Colon (tissue), 2 donors: ENCODE results near the gene ZFX.
A peak's percentile ranks its signal among the peaks of the same experiment; 100 is the strongest.
"Not testable (repeated sequence)": the region's sequence is repeated elsewhere in the genome, so short reads cannot be mapped to it uniquely, and the experiment has no call there.

ENCODE experiments used
- FAIRE-seq: peaks from 2 replicates; lab custom pipeline; 2012; peaks lifted over from hg19 to GRCh38; lab: Jason Lieb, UNC
- donor health status: control.
- donor health status: control.

ZFX gene

GRCh38 chrX:24153178-24153795 lies 3.8 kb downstream of the ZFX start:
- peak; percentile 84 for FAIRE-seq

DNA sequence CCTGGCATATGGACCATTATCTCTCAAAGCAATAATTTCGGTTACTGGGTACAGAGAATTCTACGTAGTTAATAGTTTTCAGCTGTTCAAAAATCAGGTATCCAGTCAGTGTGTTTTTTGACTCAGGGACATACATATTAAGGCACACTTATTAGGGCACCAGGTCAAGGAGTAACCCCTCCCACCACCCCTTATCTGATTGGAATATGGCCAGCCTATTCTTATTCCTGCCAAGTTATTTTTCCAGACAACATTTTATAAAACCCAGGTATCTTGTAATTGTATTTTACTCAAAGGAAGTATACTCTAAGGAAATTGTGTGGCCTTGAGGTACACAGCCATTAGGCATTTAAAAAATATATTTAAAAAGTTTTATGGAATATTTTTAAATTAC lies 4.3 kb downstream of the ZFX start:
- FAIRE-seq = no peak

- FAIRE-seq = no peak
These were observed 5.0 kb downstream of the ZFX start for GRCh38 chrX:24154490-24155034.

DNA sequence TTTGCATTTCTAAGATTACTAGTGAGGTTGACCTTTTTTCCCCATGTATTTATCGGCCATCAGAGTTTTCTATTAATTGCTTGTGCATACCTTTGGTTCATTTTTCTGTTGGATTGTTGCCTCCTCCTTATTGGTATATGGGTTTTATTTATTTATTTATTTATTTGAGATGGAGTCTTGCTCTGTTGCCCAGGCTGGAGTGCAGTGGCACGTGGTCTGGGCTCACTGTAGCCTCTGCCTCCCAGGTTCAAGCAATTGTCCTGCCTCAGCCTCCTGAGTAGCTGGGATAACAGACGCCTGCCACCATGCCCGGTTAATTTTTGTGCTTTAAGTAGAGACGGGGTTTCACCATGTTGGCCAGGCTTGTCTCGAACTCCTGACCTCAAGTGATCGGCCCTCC lies 6.2 kb downstream of the ZFX start:
- not testable (repeated sequence) for FAIRE-seq

GRCh38 chrX:24156177-24156576 lies 6.6 kb downstream of the ZFX start:
- no peak for FAIRE-seq

- no peak for FAIRE-seq
These were observed 9.4 kb downstream of the ZFX start for GRCh38 chrX:24158881-24159280.

DNA sequence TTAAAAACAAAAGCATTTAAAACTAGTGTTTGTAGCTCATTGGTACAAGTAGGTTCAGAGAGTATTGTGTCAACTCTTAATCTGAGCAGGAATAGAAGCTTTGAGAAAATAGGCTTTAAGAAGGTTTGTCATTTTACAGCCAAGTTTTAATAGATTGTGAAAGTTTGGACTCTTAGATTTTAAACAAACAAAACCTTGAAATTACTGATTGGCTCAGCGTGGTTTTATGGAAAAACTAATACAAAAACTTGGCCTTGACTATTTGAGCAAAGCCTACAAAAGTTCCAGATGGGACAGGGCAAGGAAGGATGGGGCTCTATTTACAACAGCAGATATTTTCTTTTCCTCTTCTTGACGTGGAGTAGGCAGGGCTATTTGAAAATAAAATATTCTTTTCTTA lies 16.5 kb downstream of the ZFX start:
- FAIRE-seq = peak; percentile 86

DNA sequence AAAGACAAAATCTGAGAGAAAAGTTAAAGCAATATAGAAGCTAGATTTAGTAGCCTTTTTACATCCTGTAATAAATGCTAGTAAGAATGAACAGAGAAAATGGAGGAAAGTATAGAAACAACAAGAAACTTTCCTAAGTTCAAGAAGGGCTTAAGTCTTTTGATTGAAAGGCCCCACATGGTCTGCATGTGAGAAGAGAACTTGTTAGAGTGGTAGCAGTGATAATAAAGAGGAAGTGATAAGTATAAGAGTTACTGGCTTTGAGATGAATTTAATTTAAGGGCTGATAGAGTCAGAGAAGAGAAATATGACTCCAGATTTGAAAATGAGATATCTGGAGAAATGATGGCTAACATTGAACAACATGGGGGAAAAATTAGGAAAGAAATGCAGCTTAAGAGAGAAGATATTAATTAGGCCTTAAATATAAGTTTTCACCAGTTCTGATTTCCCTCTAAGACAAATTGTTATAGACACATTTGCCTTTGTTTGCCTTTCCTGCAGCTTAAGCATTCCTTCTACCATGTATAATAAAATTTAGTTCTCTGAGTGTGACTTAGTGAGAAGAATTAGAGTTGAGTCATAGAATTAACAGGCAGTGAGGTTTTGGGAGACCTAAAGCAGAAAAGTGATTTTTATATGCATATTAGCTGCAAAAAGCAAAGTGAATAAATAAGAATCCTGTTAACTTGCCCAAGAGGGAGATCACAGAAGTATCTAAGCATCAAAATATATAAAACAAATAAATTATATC lies 18.4 kb downstream of the ZFX start:
- no peak for FAIRE-seq

GRCh38 chrX:24168807-24169206 lies 19.3 kb downstream of the ZFX start:
- no peak for FAIRE-seq

DNA sequence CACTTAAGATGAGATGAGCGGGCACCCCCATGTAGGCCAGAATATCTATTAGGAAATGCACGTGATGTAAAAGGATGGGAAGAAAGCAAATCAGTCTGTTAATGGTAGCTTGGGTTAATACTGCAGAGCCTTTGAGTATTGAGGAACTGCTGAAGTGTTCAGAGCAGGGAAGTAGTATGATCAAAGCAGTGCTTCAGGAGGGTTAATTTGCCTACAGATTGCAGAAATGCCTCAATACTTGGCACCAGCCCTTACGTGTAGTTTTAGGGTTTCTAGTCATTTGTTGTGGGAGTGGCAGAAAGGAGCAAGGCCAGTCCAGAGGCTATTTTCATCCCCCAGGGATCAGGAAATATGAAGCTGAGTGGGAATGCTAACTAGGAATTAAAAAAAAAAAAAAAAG lies 19.7 kb downstream of the ZFX start:
- FAIRE-seq = no peak

- no peak for FAIRE-seq
These were observed 23.8 kb downstream of the ZFX start for GRCh38 chrX:24173115-24173847.

- no peak for FAIRE-seq
These were observed 25.7 kb downstream of the ZFX start for GRCh38 chrX:24175276-24175675.

- no peak for FAIRE-seq
These were observed 28.9 kb downstream of the ZFX start for GRCh38 chrX:24178441-24178840.

GRCh38 chrX:24184018-24184417 lies 34.5 kb downstream of the ZFX start:
- FAIRE-seq = no peak

- no peak for FAIRE-seq
These were observed 37.0 kb downstream of the ZFX start for GRCh38 chrX:24186483-24186882.

- no peak for FAIRE-seq
These were observed 37.5 kb downstream of the ZFX start for GRCh38 chrX:24186986-24187385.

- no peak for FAIRE-seq
These were observed 40.0 kb downstream of the ZFX start for GRCh38 chrX:24189490-24189889.

DNA sequence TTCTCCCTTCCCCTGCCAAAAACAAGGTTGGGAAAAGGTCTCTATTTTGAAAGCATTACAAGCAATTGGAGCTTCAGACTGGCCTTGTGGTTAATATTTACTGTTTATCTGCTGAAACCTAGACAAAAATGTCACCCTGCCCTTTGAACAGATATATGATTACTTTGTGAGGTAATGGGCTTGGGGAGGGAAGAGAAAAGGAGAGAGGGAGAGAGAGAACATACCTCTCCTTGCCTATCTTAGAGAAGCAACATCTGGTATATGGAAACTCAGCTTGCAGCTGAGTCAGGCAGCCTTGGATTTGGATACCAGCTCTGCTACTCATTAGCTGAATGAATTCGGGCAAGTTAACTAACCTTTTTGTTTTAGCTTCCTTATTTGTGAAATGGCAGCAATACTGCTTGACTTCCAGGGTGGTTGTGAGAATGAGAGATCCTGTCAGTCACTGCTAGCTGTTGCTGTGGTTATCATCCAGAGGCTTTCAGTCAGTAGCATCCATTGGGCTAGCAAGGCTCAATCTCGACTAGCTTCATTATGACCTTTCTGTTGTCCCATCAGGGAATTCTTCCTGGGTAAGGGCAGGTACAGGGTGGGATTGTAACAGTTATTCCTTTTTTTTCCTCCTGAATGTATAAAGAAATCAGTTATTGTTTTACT lies 41.1 kb downstream of the ZFX start:
- FAIRE-seq = no peak

GRCh38 chrX:24196509-24196908 lies 47.0 kb downstream of the ZFX start:
- FAIRE-seq = no peak

- FAIRE-seq = no peak
These were observed 48.6 kb downstream of the ZFX start for GRCh38 chrX:24198101-24198500.

DNA sequence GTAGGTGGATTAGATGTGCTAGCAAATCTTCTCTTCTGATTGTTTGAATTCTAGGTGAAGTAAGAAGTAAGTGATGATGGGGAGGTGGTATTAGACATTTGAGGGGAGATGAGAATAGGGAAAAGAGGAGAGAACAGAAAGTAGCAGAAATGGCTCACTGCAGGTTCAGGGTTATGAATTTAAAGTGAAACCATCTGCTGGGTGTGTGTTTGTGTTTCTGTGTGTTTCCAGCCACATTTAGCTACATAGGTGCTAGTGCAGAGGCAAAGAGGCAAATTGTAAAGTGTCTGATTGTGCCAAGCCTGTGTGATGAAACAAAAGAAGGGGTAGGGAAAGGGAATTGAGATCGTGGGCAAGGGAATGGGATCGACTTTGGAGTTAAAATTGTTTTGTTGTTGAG lies 50.6 kb downstream of the ZFX start:
- no peak for FAIRE-seq

DNA sequence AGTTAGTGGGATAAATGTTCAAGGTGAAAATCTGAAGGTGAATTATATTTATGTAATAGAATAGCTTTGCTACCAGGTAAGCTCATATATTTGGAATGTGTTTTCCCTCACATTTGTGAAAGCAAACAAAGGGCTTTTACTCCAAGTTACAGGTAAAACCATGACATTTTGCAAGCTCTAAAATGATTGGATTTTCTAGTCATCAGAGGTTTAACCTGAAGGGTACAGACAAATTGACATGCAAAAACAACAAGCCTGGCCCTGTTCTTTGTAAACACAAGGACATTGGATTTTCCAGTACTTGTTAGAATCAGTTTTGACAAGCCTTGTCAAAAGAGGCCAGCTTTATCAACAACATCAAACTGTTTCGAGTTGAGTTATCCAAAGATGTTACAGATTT lies 51.7 kb downstream of the ZFX start:
- no peak for FAIRE-seq
